ENCODE measurements around the gene CA7.
A peak's percentile ranks its signal among the peaks of the same experiment; 100 is the strongest.

The CA7 gene

GRCh38 chr16:66844342-66845079 is at the start of gene CA7:
Gene CA7, plus strand, starts transcription at chr16:66844414. Its CDS starts 74 bp downstream, at chr16:66844488.
- Mint-ChIP-seq H3K4me3 (peak within 1 kb of the TSS; percentile 62), H3K9me3 (peaks cover 2% of the 10 kb centered on the region), H3K27ac (no peak within 1 kb of the TSS), H3K4me1 (peaks cover 8% of the 10 kb centered on the region), H3K27me3 (peaks cover 25% of the 10 kb centered on the region), H3K36me3 (no peaks in the 10 kb centered on the region)
- DNase-seq (ENCODE audit: low spot score in 2 of 2): no peak
- ATAC-seq (ENCODE audit: low read depth): peak; percentile 49

GRCh38 chr16:66798161-66798560 is 46.1 kb upstream of the CA7 start:
- H3K4me3 Mint-ChIP-seq: no peak overlapping the region
- H3K27ac Mint-ChIP-seq: no peak overlapping the region
- DNase-seq (ENCODE audit: low spot score in 2 of 2) (no peak), ATAC-seq (ENCODE audit: low read depth) (no peak)
- H3K27me3 Mint-ChIP-seq: no peaks in the 10 kb centered on the region
- no peaks in the 10 kb centered on the region for H3K36me3 Mint-ChIP-seq
- no peaks in the 10 kb centered on the region for H3K4me1 Mint-ChIP-seq
- H3K9me3 Mint-ChIP-seq: peaks cover 1% of the 10 kb centered on the region

GRCh38 chr16:66800856-66801255 is 43.4 kb upstream of the CA7 start:
- H3K27me3 Mint-ChIP-seq: no peaks in the 10 kb centered on the region
- peaks cover 18% of the 10 kb centered on the region for H3K36me3 Mint-ChIP-seq
- no peak overlapping the region for H3K27ac Mint-ChIP-seq
- no peak for ATAC-seq (ENCODE audit: low read depth)
- DNase-seq (ENCODE audit: low spot score in 2 of 2): no peak
- no peaks in the 10 kb centered on the region for H3K4me1 Mint-ChIP-seq
- H3K9me3 Mint-ChIP-seq: no peaks in the 10 kb centered on the region
- H3K4me3 Mint-ChIP-seq: no peak overlapping the region

DNA sequence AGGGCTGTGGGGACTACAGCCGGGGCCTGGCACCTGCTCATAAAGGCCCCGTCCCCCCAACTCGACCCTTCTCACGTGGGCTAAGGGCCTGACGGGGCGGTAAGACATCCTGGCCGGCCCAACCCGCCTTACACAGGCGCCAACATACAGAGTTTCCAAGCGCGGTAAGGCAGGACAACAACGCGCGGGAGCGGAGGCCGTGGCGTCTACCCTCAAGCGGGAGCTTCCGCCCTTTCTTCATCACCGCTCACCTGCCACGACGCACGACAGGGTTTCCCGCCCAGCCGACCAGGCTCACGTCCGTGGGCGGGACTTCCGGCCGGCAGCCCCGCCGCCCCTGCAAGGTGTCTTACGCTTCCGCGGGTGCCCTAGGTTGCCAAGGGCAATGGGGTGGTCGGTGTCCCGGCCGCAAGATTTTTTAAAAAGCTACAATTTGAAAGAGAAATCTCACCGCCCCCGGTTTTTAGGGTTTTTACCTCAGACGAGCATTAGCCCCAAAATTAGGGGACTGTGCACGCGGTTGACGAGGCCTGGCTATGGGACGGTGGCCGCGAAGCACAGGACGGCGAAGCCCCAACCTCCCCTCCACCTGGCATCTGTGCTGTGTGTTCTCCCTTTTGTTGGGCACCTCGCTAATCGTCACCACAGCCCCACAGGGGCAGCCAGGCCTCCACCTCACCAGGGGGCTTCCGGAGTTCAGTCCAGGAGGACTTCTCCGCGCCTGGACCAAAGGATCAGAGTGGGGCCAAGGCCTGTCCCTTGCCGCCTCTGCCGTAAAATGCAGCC is 42.7 kb upstream of the CA7 start, which contains the start of gene TERB1:
Gene TERB1 (minus strand): TSS at position 265 of the 786 bp plus-strand sequence. CDS start 4,786 bp downstream, outside the sequence.
- no peak for DNase-seq (ENCODE audit: low spot score in 2 of 2)
- H3K9me3 Mint-ChIP-seq: no peaks in the 10 kb centered on the region
- peaks cover 18% of the 10 kb centered on the region for H3K36me3 Mint-ChIP-seq
- H3K4me3 Mint-ChIP-seq: no peak within 1 kb of the TSS
- no peaks in the 10 kb centered on the region for H3K4me1 Mint-ChIP-seq
- no peak for ATAC-seq (ENCODE audit: low read depth)
- no peaks in the 10 kb centered on the region for H3K27me3 Mint-ChIP-seq
- H3K27ac Mint-ChIP-seq: no peak within 1 kb of the TSS

DNA sequence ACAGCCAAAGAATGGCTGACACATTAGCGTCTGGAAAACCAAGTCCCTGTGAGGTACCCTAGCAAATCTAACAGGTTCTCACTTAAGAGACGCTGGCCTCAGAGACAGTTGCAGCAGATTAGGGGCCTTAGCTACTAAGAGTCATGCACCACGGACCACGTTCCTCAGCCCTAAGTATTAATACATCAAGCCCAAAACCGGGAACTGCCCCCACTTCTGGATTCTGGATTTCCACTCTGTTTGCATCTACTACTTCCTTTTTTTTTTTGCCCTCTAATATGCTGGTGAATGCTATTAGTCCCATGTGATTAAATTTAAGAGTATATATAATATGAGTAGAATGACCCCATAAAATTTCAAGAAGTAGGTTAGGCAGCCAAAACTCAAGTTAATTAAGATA is 42.1 kb upstream of the CA7 start:
- H3K4me1 Mint-ChIP-seq: no peaks in the 10 kb centered on the region
- H3K9me3 Mint-ChIP-seq: no peaks in the 10 kb centered on the region
- H3K36me3 Mint-ChIP-seq: peaks cover 18% of the 10 kb centered on the region
- DNase-seq (ENCODE audit: low spot score in 2 of 2): no peak
- H3K27me3 Mint-ChIP-seq: no peaks in the 10 kb centered on the region
- H3K4me3 Mint-ChIP-seq: no peak overlapping the region
- H3K27ac Mint-ChIP-seq: no peak overlapping the region
- ATAC-seq (ENCODE audit: low read depth): no peak

- Mint-ChIP-seq H3K27ac (no peak overlapping the region), H3K9me3 (no peaks in the 10 kb centered on the region), H3K36me3 (peaks cover 33% of the 10 kb centered on the region), H3K4me3 (no peak overlapping the region), H3K4me1 (no peaks in the 10 kb centered on the region), H3K27me3 (no peaks in the 10 kb centered on the region)
- no peak for ATAC-seq (ENCODE audit: low read depth)
- no peak for DNase-seq (ENCODE audit: low spot score in 2 of 2)
Observed at GRCh38 chr16:66809765-66810164, 34.4 kb upstream of the CA7 start.

- no peaks in the 10 kb centered on the region for H3K9me3 Mint-ChIP-seq
- no peaks in the 10 kb centered on the region for H3K27me3 Mint-ChIP-seq
- ATAC-seq (ENCODE audit: low read depth) (no peak), DNase-seq (ENCODE audit: low spot score in 2 of 2) (no peak)
- no peak overlapping the region for H3K27ac Mint-ChIP-seq
- no peak overlapping the region for H3K4me3 Mint-ChIP-seq
- H3K4me1 Mint-ChIP-seq: no peaks in the 10 kb centered on the region
- peaks cover 30% of the 10 kb centered on the region for H3K36me3 Mint-ChIP-seq
Observed at GRCh38 chr16:66810391-66810790, 33.8 kb upstream of the CA7 start.

- Mint-ChIP-seq H3K27ac (no peak overlapping the region), H3K36me3 (peaks cover 27% of the 10 kb centered on the region), H3K9me3 (no peaks in the 10 kb centered on the region), H3K4me1 (no peaks in the 10 kb centered on the region), H3K4me3 (no peak overlapping the region), H3K27me3 (no peaks in the 10 kb centered on the region)
- no peak for ATAC-seq (ENCODE audit: low read depth)
- no peak for DNase-seq (ENCODE audit: low spot score in 2 of 2)
Observed at GRCh38 chr16:66811043-66811442, 33.2 kb upstream of the CA7 start.

DNA sequence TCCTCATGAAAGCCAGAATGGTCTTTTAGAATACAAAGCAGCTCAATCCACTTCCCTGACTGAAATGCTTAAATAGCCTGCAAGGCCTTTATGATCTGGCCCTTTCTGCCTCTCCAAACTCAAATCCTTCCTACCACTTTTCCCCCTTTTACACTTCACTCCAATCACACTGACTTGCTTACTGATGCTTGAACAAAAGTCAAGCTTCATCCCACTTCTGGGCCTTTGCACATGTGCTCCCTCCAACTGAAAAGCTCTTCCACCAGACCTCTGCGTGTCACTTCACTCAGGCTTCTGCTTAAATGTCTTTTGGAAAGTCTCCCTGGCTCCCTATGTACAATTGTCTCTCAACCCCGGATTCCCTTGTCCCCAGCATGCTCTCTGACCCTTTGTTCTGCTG is 29.5 kb upstream of the CA7 start:
- Mint-ChIP-seq H3K4me3 (no peak overlapping the region), H3K27ac (no peak overlapping the region)

DNA sequence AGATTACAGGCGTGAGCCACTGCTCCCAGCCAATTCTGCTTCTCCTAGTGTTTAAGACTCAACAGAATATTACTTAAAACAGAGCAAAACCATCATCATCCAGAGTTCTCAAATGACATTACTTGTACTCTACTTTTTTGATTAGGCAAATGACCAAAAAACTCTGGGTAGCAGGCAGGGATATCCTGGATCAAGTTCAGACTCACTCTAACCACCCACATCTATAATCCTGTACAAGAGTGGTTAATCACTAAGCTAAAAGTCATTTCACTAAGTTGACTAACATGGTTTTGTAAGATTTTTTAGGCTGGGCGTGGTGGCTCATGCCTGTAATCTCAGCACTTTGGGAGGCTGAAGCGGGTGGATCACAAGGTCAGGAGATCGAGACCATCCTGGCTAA is 20.2 kb upstream of the CA7 start:
- Mint-ChIP-seq H3K4me3 (no peak overlapping the region), H3K36me3 (peaks cover 20% of the 10 kb centered on the region), H3K27ac (no peak overlapping the region), H3K4me1 (peaks cover 12% of the 10 kb centered on the region), H3K9me3 (no peaks in the 10 kb centered on the region), H3K27me3 (no peaks in the 10 kb centered on the region)
- DNase-seq (ENCODE audit: low spot score in 2 of 2) (no peak), ATAC-seq (ENCODE audit: low read depth) (no peak)

More for the DNA sequence above, 29.5 kb upstream of the CA7 start:
- H3K36me3 Mint-ChIP-seq: peaks cover 32% of the 10 kb centered on the region
- DNase-seq (ENCODE audit: low spot score in 2 of 2) (no peak), ATAC-seq (ENCODE audit: low read depth) (no peak)
- no peaks in the 10 kb centered on the region for H3K9me3 Mint-ChIP-seq
- no peaks in the 10 kb centered on the region for H3K4me1 Mint-ChIP-seq
- H3K27me3 Mint-ChIP-seq: no peaks in the 10 kb centered on the region

DNA sequence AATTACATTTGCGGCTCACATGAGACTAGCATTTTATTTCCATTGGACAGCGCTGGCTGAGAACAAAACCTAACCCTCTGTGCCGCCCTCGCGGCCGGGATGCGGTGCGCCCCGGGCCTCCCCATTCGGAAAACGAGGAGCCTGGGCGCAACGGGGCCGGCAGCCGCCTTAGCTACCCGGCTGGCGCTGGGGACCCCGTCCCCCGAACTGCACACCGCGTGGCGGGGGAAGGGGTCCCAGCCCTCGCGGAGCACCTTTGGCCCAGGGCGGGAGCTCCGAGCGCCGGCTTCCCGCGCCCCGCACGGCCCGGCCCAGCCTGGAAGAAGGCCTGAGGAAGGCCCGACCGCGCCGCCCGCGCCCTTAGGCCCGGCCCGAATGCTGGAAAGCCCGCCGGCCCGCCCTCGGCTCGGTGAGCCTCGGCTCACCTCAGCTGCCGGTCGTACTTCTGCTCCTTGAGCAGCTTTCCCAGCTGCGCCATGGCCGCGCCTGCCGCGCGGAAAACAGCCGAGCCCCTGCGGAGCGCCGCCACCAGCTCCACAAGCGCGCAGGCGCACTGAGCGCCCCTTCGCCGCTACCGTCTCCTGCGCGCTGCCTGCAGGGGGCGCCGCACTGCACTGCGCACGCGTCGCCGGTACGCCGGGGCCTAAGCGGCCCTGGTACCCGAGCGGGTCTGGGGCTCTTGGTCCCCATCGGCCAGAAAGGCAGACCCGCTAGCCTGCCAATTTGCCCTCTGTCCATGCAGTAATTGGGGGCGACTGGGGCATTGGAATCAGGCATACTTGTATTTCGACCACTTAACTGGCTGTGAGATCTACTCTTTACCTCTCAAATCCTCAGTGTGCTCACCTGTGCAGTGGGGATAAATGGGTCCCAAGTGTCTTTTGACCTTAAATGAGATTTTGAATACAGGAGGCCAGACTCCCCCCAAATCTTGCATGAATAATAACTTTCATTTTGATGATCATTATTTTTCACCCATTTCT is 13.5 kb upstream of the CA7 start, which contains the start of gene NAE1:
Gene NAE1 (minus strand): TSS at position 555 of the 983 bp plus-strand sequence. CDS start 77 bp downstream, at position 478.
- peak; percentile 91 to 95 for DNase-seq (ENCODE audit: low spot score in 2 of 2)
- Mint-ChIP-seq H3K27ac (peak within 1 kb of the TSS; percentile 47), H3K4me3 (peak within 1 kb of the TSS; percentile 69), H3K36me3 (peaks cover 5% of the 10 kb centered on the region), H3K27me3 (peaks cover 5% of the 10 kb centered on the region), H3K4me1 (peaks cover 16% of the 10 kb centered on the region), H3K9me3 (no peaks in the 10 kb centered on the region)
- ATAC-seq (ENCODE audit: low read depth): peak; percentile 89

DNA sequence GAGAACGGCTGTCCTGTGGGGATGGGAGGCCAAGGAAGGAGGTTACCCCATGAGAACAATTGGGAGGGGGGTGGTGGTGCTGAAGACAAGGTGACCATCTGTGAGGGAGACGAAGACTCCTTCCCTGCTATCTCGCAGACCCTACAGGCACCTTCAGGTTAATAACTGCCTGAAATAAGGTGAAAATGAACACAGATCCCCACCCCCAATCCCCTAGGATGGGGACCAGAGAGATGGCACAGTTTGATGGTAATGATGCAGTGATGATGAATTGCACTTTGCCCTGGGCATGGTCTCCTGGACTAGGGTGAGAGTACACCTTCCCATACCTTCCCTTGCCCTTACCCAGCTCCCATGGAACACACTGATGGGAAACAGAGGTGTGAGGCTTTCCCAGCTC is 12.0 kb upstream of the CA7 start:
- ATAC-seq (ENCODE audit: low read depth) (no peak), DNase-seq (ENCODE audit: low spot score in 2 of 2) (no peak)
- H3K4me3 Mint-ChIP-seq: no peak overlapping the region
- peaks cover 12% of the 10 kb centered on the region for H3K4me1 Mint-ChIP-seq
- H3K9me3 Mint-ChIP-seq: no peaks in the 10 kb centered on the region
- peaks cover 5% of the 10 kb centered on the region for H3K27me3 Mint-ChIP-seq
- no peaks in the 10 kb centered on the region for H3K36me3 Mint-ChIP-seq
- no peak overlapping the region for H3K27ac Mint-ChIP-seq

- H3K4me3 Mint-ChIP-seq: no peak overlapping the region
- peaks cover 9% of the 10 kb centered on the region for H3K4me1 Mint-ChIP-seq
- no peaks in the 10 kb centered on the region for H3K36me3 Mint-ChIP-seq
- H3K9me3 Mint-ChIP-seq: no peaks in the 10 kb centered on the region
- H3K27me3 Mint-ChIP-seq: peaks cover 5% of the 10 kb centered on the region
- no peak for ATAC-seq (ENCODE audit: low read depth)
- no peak for DNase-seq (ENCODE audit: low spot score in 2 of 2)
- no peak overlapping the region for H3K27ac Mint-ChIP-seq
Observed at GRCh38 chr16:66832661-66833305, 11.4 kb upstream of the CA7 start.
